Natural killer cell (primary cell): ENCODE measurements around the gene SEMA3C. TPM values are rescaled to one million over a fixed set of nuclear protein-coding genes. Genes with fewer than 3 reads are reported as not detected.

Experiments
- ATAC-seq, 3 donors: fragments of 150-1000 bp in 2 of 3; fragments of 200-7000 bp in 1 of 3; cut with Tn5 transposase; 1 replicate in 1 of 3; 2 replicates in 2 of 3; pipeline ENCODE4 v1.10.0; 2021; ENCODE audit warnings: mild to moderate bottlenecking in 2 of 3, moderate library complexity in 2 of 3
- DNase-seq, 2 donors: peaks; one replicate each; pipeline versions ENCODE4 v3.0.0 to v3.0.0-alpha.2; 2013 to 2021; ENCODE audit warnings: mixed read lengths in 1 of 2
- H3K27ac ChIP-seq: one replicate; pipeline ENCODE4 v1.5.1; 2013; ENCODE audit warnings: mild to moderate bottlenecking, low read length
- H3K27me3 ChIP-seq: one replicate; pipeline ENCODE4 v1.6.1; 2013; ENCODE audit warnings: low read length; ENCODE audit not compliant: control insufficient read depth, insufficient read depth
- H3K36me3 ChIP-seq: one replicate; pipeline ENCODE4 v1.6.1; 2013; ENCODE audit warnings: low read length; ENCODE audit not compliant: control insufficient read depth, insufficient read depth
- H3K4me1 ChIP-seq: one replicate; pipeline ENCODE4 v1.6.1; 2013; ENCODE audit warnings: low read length; ENCODE audit not compliant: control insufficient read depth, insufficient read depth
- H3K4me3 ChIP-seq: one replicate; pipeline ENCODE4 v1.5.1; 2013; ENCODE audit warnings: low read length
- H3K9me3 ChIP-seq: one replicate; pipeline ENCODE4 v1.6.1; 2013; ENCODE audit warnings: low read length; ENCODE audit not compliant: control insufficient read depth, insufficient read depth
- H3K27ac Mint-ChIP-seq, 2 donors: one replicate each; pipeline ENCODE4 v1.8.0; 2022; ENCODE audit warnings: mild to moderate bottlenecking in 2 of 2, mixed read lengths in 2 of 2, moderate library complexity in 1 of 2
- H3K27me3 Mint-ChIP-seq, 2 donors: one replicate each; pipeline ENCODE4 v1.8.0; 2022; ENCODE audit warnings: low read depth in 2 of 2, mixed read lengths in 2 of 2
- H3K36me3 Mint-ChIP-seq: one replicate; pipeline ENCODE4 v1.8.0; 2022; ENCODE audit warnings: mixed read lengths
- H3K4me1 Mint-ChIP-seq, 2 donors: one replicate each; pipeline ENCODE4 v1.8.0; 2022; ENCODE audit warnings: mixed read lengths in 2 of 2
- H3K4me3 Mint-ChIP-seq: one replicate; pipeline ENCODE4 v1.8.0; 2022; ENCODE audit warnings: mild to moderate bottlenecking, moderate library complexity, mixed read lengths
- H3K9me3 Mint-ChIP-seq, 2 donors: one replicate each; pipeline ENCODE4 v1.8.0; 2022; ENCODE audit warnings: mixed read lengths in 2 of 2
- CTCF ChIP-seq: fragments of 200-600 bp; IDR thresholded peaks from one replicate; pipeline ENCODE4 v1.8.0; 2022; ENCODE audit warnings: antibody characterized with exemption
- WGBS: methylation state at CpG from one replicate; pipeline ENCODE4 v1.1.7; 2013; ENCODE audit warnings: missing lambda C conversion rate; ENCODE audit not compliant: insufficient coverage; 5-methylcytosine and 5-hydroxymethylcytosine counted together
- intact Hi-C: fragments of 100-400 bp; cut with micrococcal nuclease; formaldehyde crosslinking; loops from one replicate; pipeline ENCODE4 v1.14.2; 2022
- total RNA-seq, 4 donors: library from RNA; stranded (reverse); fragments of 120-200 nt in 1 of 4; gene quantifications; one replicate each; pipeline versions ENCODE4 v1.2.3 to v1.2.4, GENCODE V29; 2013 to 2022

Gene SEMA3C
- total RNA-seq, 3 donors from 2014 or later (not counting 1 experiment from before 2014, with no cell fraction given): 0.41 to 12.2 (median 0.94) TPM

- DNase-seq (no peak), ATAC-seq (no peak)
- Histone ChIP-seq H3K9me3 (no peaks in the 10 kb centered on the region), H3K36me3 (no peaks in the 10 kb centered on the region), H3K27me3 (no peaks in the 10 kb centered on the region), H3K4me1 (no peaks in the 10 kb centered on the region), H3K4me3 (no peak overlapping the region), H3K27ac (no peak overlapping the region)
- Mint-ChIP-seq H3K27ac (no peak overlapping the region), H3K27me3 (no peaks in the 10 kb centered on the region), H3K4me1 (no peaks in the 10 kb centered on the region), H3K9me3 (peaks cover 0 to 2% of the 10 kb centered on the region in 2 donors), H3K36me3 (no peaks in the 10 kb centered on the region), H3K4me3 (no peak overlapping the region)
- 100% methylated on average over 2 of the region's 4 CpGs for WGBS
- intact Hi-C loops: no loop called here
- TF ChIP-seq CTCF: no peak
Observed at GRCh38 chr7:80724249-80724871, 194.5 kb downstream of the SEMA3C start.

- no peak for ATAC-seq
- no peak overlapping the region for H3K27ac Mint-ChIP-seq
- Histone ChIP-seq H3K9me3 (no peaks in the 10 kb centered on the region), H3K4me1 (no peaks in the 10 kb centered on the region), H3K27me3 (no peaks in the 10 kb centered on the region), H3K36me3 (no peaks in the 10 kb centered on the region), H3K4me3 (no peak overlapping the region), H3K27ac (no peak overlapping the region)
- intact Hi-C loops: no loop called here
- peaks cover 0 to 2% of the 10 kb centered on the region in 2 donors for H3K9me3 Mint-ChIP-seq
- WGBS: 88% methylated on average over 3 of the region's 3 CpGs
- H3K4me1 Mint-ChIP-seq: no peaks in the 10 kb centered on the region
- no peak for DNase-seq
- no peaks in the 10 kb centered on the region for H3K27me3 Mint-ChIP-seq
- no peak overlapping the region for H3K4me3 Mint-ChIP-seq
- H3K36me3 Mint-ChIP-seq: no peaks in the 10 kb centered on the region
- no peak for TF ChIP-seq CTCF
Observed at GRCh38 chr7:80722616-80723195, 196.1 kb downstream of the SEMA3C start.

- no peaks in the 10 kb centered on the region for H3K36me3 ChIP-seq
- Mint-ChIP-seq H3K27ac (no peak overlapping the region), H3K4me3 (no peak overlapping the region), H3K4me1 (no peaks in the 10 kb centered on the region), H3K27me3 (no peaks in the 10 kb centered on the region), H3K9me3 (peaks cover 0 to 2% of the 10 kb centered on the region in 2 donors), H3K36me3 (no peaks in the 10 kb centered on the region)
- TF ChIP-seq CTCF: no peak
- H3K27ac ChIP-seq: no peak overlapping the region
- no peak for DNase-seq
- no peaks in the 10 kb centered on the region for H3K9me3 ChIP-seq
- H3K4me1 ChIP-seq: no peaks in the 10 kb centered on the region
- no peak overlapping the region for H3K4me3 ChIP-seq
- 83% methylated on average over 3 of the region's 3 CpGs for WGBS
- no peak for ATAC-seq
- no peaks in the 10 kb centered on the region for H3K27me3 ChIP-seq
- intact Hi-C loops: no loop called here
Observed at GRCh38 chr7:80721883-80722615, 196.8 kb downstream of the SEMA3C start.
